IPS-15b (cell line): ENCODE results near the gene ELOB.

Experiments
- H3K27me3 ChIP-seq: one replicate; pipeline ENCODE4 v1.6.1; 2013; ENCODE audit warnings: low read length; ENCODE audit not compliant: control insufficient read depth, insufficient read depth
- H3K36me3 ChIP-seq: one replicate; pipeline ENCODE4 v1.6.1; 2013; ENCODE audit warnings: low read length; ENCODE audit not compliant: control insufficient read depth, insufficient read depth
- H3K4me1 ChIP-seq: one replicate; pipeline ENCODE4 v1.6.1; 2013; ENCODE audit warnings: mild to moderate bottlenecking, low read length; ENCODE audit not compliant: control insufficient read depth, insufficient read depth
- H3K4me3 ChIP-seq: one replicate; pipeline ENCODE4 v1.5.1; 2013; ENCODE audit warnings: low read depth, low read length
- H3K9ac ChIP-seq: one replicate; pipeline ENCODE4 v1.6.1; 2013; ENCODE audit warnings: low read depth, mild to moderate bottlenecking, low read length
- H3K9me3 ChIP-seq: one replicate; pipeline ENCODE4 v1.6.1; 2013; ENCODE audit warnings: mild to moderate bottlenecking, low read length; ENCODE audit not compliant: control insufficient read depth, insufficient read depth

ELOB gene

DNA sequence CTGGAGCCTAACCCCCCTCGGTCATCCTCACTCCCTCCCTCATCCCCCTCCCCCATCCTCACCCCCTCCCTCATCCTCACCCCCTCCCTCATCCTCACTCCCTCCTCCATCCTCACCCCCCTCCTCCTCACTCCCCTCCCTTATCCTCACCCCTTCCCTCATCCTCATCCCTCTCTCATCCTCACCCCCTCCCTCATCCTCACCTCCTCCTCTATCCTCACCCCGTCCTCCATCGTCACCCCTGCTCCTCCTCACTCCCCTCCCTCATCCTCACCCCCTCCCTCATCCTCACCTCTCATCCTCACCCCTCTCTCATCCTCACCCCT lies 9.7 kb upstream of the ELOB start:
- Histone ChIP-seq H3K4me3 (no peak overlapping the region), H3K9ac (no peak overlapping the region), H3K27me3 (peaks cover 18% of the 10 kb centered on the region), H3K4me1 (no peaks in the 10 kb centered on the region), H3K9me3 (no peaks in the 10 kb centered on the region), H3K36me3 (no peaks in the 10 kb centered on the region)

DNA sequence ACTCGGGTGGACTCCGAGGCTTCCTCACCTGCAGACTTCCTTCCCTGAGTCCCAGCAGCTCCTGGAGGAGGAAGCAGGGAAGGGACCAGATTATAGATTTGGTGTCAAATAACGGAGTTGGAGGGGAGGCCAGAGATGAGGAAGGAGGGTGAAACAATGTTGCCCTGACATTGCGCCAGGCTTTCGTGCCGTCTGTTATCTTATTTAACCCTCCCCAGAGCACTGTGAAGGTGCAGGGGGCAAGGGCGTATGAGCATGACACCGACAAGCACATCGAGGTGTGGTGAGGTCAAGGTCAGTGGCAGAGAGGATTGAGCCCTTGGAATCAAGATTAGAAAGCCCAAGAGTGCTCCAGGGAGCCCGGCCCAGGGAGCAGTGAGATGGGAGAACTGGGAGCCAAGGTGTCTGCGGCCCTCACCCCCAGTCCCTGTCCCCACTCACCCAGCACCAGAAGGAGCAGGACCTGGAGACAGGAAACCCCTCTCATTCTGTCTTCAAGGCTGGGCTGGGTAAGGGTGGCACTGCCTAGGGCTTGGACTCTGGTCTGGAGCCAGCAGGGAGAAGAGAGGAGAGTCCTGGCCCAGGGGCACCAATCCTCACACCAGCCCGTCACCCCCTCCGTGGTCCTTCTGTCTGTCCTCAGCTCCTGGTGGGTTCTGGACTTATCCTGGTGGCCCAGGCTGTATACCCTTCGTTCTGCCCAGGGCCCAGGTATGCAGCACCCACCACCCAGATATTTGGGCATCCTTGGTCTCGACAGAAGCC lies 9.2 kb upstream of the ELOB start:
- no peak overlapping the region for H3K9ac ChIP-seq
- no peaks in the 10 kb centered on the region for H3K36me3 ChIP-seq
- peaks cover 18% of the 10 kb centered on the region for H3K27me3 ChIP-seq
- H3K4me1 ChIP-seq = no peaks in the 10 kb centered on the region
- H3K9me3 ChIP-seq = no peaks in the 10 kb centered on the region
- H3K4me3 ChIP-seq = no peak overlapping the region

GRCh38 chr16:2785101-2785991 lies 8.3 kb upstream of the ELOB start:
- Histone ChIP-seq H3K4me1 (no peaks in the 10 kb centered on the region), H3K4me3 (peak overlapping the region; percentile 50), H3K9ac (peak overlapping the region; percentile 5), H3K36me3 (no peaks in the 10 kb centered on the region), H3K9me3 (no peaks in the 10 kb centered on the region), H3K27me3 (peaks cover 18% of the 10 kb centered on the region)

DNA sequence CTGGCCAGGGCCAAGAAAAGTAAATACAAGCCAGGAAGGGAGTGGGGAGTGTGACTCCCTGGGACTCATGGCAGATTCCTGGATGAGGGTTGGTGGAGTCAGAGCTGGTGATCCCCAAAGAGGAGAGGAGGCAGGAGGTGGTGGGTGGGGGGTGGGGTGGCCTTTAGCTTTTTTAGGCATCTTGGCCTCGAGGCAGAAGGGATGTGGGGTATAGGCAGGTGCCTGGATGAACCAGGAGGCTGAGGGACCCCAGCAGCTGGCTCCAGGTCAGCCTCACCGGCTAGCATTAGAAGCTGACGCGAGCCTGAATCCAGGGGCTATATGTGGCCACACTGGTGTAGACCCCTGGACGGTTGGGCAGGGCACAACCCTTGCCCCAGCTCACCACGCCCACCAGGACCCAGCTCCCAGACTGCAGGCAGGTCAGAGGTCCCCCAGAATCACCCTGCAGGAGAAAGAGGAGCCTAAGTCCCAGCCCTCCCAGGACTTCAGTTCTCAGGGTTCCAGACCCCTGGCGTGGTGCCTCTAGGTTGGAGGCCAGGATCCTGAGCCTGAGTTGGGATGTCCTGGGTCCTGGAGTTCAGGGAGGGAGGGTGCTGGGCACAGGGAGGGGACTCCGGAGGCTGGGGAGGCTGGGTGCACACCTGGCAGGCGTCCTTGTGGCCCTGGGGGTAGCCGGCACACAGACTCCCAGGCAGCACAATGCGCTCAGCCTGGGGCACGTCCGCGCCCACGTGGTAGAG lies 7.4 kb upstream of the ELOB start:
- H3K4me1 ChIP-seq = no peaks in the 10 kb centered on the region
- H3K9ac ChIP-seq = no peak overlapping the region
- no peaks in the 10 kb centered on the region for H3K9me3 ChIP-seq
- peaks cover 18% of the 10 kb centered on the region for H3K27me3 ChIP-seq
- H3K36me3 ChIP-seq = no peaks in the 10 kb centered on the region
- peak overlapping the region; percentile 50 for H3K4me3 ChIP-seq

DNA sequence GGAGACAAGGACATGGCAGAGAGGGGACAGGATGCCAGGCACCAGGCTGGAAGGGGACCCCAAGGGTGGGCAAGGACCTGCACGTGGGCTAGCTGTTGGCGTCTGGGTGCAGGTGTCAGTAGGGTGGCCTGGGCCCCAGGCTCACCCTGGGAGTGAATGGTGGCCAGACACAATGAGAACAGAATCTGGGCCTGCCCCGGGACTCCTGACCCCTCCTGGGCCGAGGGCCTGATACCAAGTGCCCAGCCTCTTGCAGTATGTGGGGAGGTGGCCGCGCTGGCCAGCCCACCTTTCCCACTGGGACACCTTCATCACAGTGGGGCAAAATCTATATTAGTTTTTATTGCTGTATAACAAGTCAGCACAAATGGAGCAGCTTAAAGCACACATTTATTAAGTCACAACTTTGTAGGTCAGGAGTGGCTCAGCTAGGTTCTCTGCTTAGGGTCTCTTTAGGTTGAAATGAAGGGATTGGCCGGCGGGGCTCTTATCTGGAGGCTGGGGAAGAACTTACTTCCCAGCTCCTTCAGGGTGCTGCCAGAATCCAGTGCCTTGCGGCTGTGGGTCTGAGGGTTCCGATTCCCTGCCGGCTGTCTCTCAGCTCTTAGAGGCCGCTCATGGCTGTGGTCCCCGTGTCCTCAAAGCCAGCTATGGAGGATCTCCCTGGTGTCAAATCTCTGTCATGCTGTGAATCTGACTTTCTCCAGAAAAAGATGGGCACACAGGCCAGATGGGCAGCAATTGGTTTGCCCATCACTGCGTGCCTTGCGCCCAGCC lies 6.7 kb upstream of the ELOB start:
- H3K27me3 ChIP-seq = peaks cover 18% of the 10 kb centered on the region
- no peak overlapping the region for H3K9ac ChIP-seq
- H3K4me3 ChIP-seq = no peak overlapping the region
- no peaks in the 10 kb centered on the region for H3K4me1 ChIP-seq
- no peaks in the 10 kb centered on the region for H3K9me3 ChIP-seq
- H3K36me3 ChIP-seq = no peaks in the 10 kb centered on the region

DNA sequence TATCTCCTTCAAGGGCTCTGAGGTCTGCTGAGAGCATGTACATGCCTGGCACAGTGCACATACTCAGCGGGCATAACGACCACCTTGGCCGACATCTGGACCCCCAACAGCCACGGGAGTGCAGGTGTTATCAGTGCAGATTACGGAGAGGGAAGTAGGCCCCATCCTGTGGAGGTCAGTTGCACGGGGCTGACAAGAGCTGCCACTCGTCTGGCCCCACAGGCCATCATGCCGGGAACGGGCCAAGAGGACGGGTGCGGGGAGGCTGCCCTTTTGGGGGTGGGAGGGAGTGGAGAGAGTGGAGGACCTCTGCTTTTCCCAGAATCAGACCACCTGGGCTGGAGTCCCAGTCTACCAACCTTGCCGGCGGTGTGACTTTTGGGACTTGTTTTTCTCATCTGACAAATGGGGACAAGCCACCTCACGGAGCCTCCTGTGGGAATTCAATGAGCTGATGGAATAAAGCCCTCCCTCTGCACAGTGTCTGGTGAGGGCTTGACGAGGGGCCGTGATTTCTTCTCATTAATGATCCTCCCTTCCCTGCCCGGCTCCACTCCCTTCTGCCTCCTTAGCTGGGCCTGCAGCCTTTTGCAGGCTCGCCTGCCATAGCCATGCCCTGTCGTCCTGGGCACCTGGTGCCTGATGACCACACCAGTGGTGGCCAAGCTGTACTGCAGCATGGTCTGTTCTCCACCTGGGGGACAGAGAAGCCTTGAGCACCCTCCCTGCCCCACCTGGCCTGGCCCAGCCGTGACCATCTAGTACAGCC lies 5.7 kb upstream of the ELOB start:
- peaks cover 18% of the 10 kb centered on the region for H3K27me3 ChIP-seq
- no peak overlapping the region for H3K9ac ChIP-seq
- no peak overlapping the region for H3K4me3 ChIP-seq
- H3K36me3 ChIP-seq = no peaks in the 10 kb centered on the region
- H3K9me3 ChIP-seq = no peaks in the 10 kb centered on the region
- H3K4me1 ChIP-seq = no peaks in the 10 kb centered on the region

DNA sequence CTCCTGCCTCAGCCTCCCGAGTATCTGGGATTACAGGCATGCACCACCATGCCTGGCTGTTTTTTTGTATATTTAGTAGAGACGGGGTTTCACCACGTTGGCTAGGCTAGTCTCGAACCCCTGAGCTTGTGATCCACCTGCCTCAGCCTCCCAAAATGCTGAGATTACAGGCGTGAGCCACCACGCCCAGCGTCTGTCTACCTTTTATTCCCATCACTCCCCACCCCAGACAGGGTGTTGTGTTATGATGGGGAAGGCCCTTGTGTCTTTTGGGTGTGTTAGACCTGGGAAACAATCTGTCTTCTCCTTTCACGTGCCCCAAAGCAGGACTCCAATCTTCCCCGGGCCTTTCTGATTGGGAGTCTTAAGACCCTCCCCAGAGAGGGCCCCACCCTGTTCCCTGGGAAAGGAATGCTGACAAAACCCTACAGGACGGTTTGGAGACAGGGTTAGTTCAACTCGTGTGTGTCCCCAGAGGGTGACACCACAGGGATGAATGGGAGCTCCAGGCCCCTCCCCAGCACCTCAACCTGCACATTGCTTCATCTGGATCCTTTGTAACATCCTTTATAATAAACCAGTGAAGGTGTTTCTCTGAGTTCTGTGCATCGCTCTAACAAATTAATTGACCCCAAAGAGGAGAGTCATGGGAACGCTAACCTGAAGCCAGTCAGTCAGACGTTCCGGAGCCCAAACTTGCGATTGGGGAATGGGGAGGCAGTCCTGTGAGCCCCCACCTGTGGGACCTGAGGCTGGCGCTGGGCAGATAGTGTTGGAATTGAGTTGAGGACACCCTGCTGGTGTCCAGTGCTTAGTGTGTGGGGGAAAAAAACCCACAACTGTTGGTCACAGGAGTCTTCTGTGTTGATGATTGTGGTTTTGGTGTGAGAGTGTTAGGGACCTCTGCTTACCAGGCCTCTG lies 3.2 kb upstream of the ELOB start:
- Histone ChIP-seq H3K9me3 (no peaks in the 10 kb centered on the region), H3K4me1 (peaks cover 7% of the 10 kb centered on the region), H3K27me3 (peaks cover 9% of the 10 kb centered on the region), H3K9ac (no peak overlapping the region), H3K4me3 (no peak overlapping the region), H3K36me3 (peaks cover 7% of the 10 kb centered on the region)

- H3K4me1 ChIP-seq = peaks cover 7% of the 10 kb centered on the region
- H3K4me3 ChIP-seq = no peak overlapping the region
- H3K27me3 ChIP-seq = peaks cover 3% of the 10 kb centered on the region
- H3K36me3 ChIP-seq = peaks cover 15% of the 10 kb centered on the region
- no peak overlapping the region for H3K9ac ChIP-seq
- no peaks in the 10 kb centered on the region for H3K9me3 ChIP-seq
These were observed 2.3 kb upstream of the ELOB start for GRCh38 chr16:2779151-2779920.

- Histone ChIP-seq H3K27me3 (no peaks in the 10 kb centered on the region), H3K4me1 (peaks cover 7% of the 10 kb centered on the region), H3K4me3 (peak overlapping the region; percentile 95), H3K9me3 (no peaks in the 10 kb centered on the region), H3K9ac (no peak overlapping the region), H3K36me3 (peaks cover 21% of the 10 kb centered on the region)
These were observed 1.5 kb upstream of the ELOB start for GRCh38 chr16:2778630-2778958.
